Sigmoid colon (tissue), 4 donors: ENCODE results near the gene RSPRY1.

Experiments
- POLR2AphosphoS5 ChIP-seq, 4 donors: sonication (generic); formaldehyde crosslinking; IDR thresholded peaks; one replicate each; pipeline ENCODE4 v1.6.1; 2017; ENCODE audit warnings: antibody characterized with exemption in 4 of 4
- TF ChIP-seq, protein P1 (sequence below), 4 experiments: fragments of 450-650 bp in 3 of 4; fragments of 200-600 bp in 1 of 4; IDR thresholded peaks; one replicate each; pipeline ENCODE4 v1.5.1; 2016 to 2019; ENCODE audit warnings: antibody characterized with exemption in 4 of 4, mild to moderate bottlenecking in 3 of 4, moderate library complexity in 2 of 4

DNA sequence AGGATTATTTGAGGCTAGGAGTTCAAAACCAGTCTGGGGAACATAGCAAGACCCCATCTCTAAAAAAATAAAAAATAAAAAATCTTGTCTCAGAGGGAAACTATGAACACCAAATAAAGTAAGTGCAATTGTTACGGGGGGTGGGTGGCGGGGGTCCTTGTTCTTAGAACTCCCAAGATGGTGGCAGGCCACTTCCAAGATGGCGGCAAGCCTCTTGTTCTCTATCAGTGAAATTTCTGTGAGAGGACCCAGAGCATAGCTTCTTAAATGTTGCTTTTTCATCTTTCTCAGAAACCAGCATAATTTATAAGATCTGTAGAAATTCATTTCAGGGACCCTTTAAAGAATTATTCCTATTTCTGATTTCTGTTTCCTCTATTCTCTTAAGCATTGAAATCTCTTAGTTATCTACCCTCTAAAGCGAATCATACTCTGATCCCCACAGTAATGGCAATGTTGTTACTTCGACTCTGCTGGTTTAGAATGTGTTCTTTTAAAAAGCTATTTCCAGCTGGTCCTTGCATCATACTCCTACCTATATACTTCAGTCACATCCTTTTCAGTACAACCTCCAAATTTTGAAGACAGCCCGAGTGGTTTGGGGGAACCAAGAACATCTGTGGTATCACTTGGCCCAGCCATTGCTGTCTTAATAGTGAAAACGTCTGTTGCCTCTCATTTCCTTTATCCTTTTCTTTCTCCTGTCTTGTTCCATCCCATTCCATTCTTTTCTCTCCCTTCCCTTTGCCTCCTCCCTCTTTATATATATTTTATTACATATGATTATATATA is 16.2 kb downstream of the RSPRY1 start:
- TF ChIP-seq POLR2AphosphoS5 (IDR thresholded peaks at IDR 0.05) = no peak
- TF ChIP-seq, protein P1, sequence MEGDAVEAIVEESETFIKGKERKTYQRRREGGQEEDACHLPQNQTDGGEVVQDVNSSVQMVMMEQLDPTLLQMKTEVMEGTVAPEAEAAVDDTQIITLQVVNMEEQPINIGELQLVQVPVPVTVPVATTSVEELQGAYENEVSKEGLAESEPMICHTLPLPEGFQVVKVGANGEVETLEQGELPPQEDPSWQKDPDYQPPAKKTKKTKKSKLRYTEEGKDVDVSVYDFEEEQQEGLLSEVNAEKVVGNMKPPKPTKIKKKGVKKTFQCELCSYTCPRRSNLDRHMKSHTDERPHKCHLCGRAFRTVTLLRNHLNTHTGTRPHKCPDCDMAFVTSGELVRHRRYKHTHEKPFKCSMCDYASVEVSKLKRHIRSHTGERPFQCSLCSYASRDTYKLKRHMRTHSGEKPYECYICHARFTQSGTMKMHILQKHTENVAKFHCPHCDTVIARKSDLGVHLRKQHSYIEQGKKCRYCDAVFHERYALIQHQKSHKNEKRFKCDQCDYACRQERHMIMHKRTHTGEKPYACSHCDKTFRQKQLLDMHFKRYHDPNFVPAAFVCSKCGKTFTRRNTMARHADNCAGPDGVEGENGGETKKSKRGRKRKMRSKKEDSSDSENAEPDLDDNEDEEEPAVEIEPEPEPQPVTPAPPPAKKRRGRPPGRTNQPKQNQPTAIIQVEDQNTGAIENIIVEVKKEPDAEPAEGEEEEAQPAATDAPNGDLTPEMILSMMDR (IDR thresholded peaks at IDR 0.05) = no peak
